LHCN-M2 (cell line): ENCODE data around the gene SHISA5. TPM values are rescaled to one million over a fixed set of nuclear protein-coding genes. Genes with fewer than 3 reads are reported as not detected.

Experiments used
- total RNA-seq: library from RNA; depleted of rRNA; stranded (reverse); fragments of >200 nt; gene quantifications from 2 replicates; pipeline ENCODE4 v1.2.3, GENCODE V29; 2014; rRNA removed

The SHISA5 gene
- total RNA-seq, 1 experiment from 2014 or later = 227 TPM

Other genes with a start within 250 kb of the SHISA5 start
- 23.7 and 25.4 TPM in 2 replicates for gene NME6, start 202.8 kb downstream of the SHISA5 start, total RNA-seq
- not detected in 2 replicates for gene SPINK8, start 170.5 kb downstream of the SHISA5 start, total RNA-seq
- gene FBXW12, start 132.0 kb downstream of the SHISA5 start, total RNA-seq = not detected in 2 replicates
- 21.5 and 23.4 TPM in 2 replicates for gene PLXNB1, start 74.1 kb downstream of the SHISA5 start, total RNA-seq
- 28.8 and 29.8 TPM in 2 replicates for gene CCDC51, start 64.1 kb downstream of the SHISA5 start, total RNA-seq
- gene TMA7, start 63.9 kb downstream of the SHISA5 start, total RNA-seq = 312 and 406 TPM in 2 replicates
- gene ATRIP, start 57.4 kb downstream of the SHISA5 start, total RNA-seq = 13.9 and 14.1 TPM in 2 replicates
- 22.1 and 22.6 TPM in 2 replicates for gene PFKFB4, start 52.6 kb upstream of the SHISA5 start, total RNA-seq
- 1.7 and 1.8 TPM in 2 replicates for gene UCN2, start 59.6 kb upstream of the SHISA5 start, total RNA-seq
- 12.7 and 14.2 TPM in 2 replicates for gene COL7A1, start 91.2 kb upstream of the SHISA5 start, total RNA-seq
- gene UQCRC1, start 105.5 kb upstream of the SHISA5 start, total RNA-seq = 368 and 384 TPM in 2 replicates
- gene TMEM89, start 117.6 kb upstream of the SHISA5 start, total RNA-seq = not detected in 2 replicates
- 19.6 and 32.5 TPM in 2 replicates for gene SLC26A6, start 131.3 kb upstream of the SHISA5 start, total RNA-seq
- 4.3 and 4.5 TPM in 2 replicates for gene CELSR3, start 158.7 kb upstream of the SHISA5 start, total RNA-seq
- 29.8 and 37.9 TPM in 2 replicates for gene NCKIPSD, start 181.7 kb upstream of the SHISA5 start, total RNA-seq
- 69.2 and 70.4 TPM in 2 replicates for gene IP6K2, start 213.0 kb upstream of the SHISA5 start, total RNA-seq